WTC11 (cell line): ENCODE measurements around the gene EMILIN1. TPM values are rescaled to one million over a fixed set of nuclear protein-coding genes. Genes with fewer than 3 reads are reported as not detected.
A peak's percentile ranks its signal among the peaks of the same experiment; 100 is the strongest.

Source experiments
- ATAC-seq: fragments of 200-7000 bp; cut with Tn5 transposase; 2 replicates; pipeline ENCODE4 v1.10.0; 2021; ENCODE audit warnings: mild to moderate bottlenecking, moderate library complexity
- CTCF ChIA-PET: fragments of 300-600 bp; sonication (Branson Sonifier 250); formaldehyde crosslinking; loops from one replicate; lab custom pipeline; 2021; ENCODE audit warnings: antibody characterized with exemption; lab: Charles Lee
- POLR2A ChIA-PET: fragments of 350-600 bp; sonication (Branson Sonifier 250); formaldehyde crosslinking; loops from one replicate; lab custom pipeline; 2021; ENCODE audit warnings: antibody characterized with exemption; lab: Charles Lee
- DNase-seq: peaks from one replicate; pipeline ENCODE4 v3.0.0; 2021; ENCODE audit warnings: low spot score
- H3K27ac Mint-ChIP-seq: 2 replicates; pipeline ENCODE4 v1.8.0; 2021; ENCODE audit warnings: mixed read lengths
- H3K27me3 Mint-ChIP-seq: 2 replicates; pipeline ENCODE4 v1.8.0; 2021; ENCODE audit warnings: low read depth, mild to moderate bottlenecking, moderate library complexity, mixed read lengths
- H3K36me3 Mint-ChIP-seq: 2 replicates; pipeline ENCODE4 v1.8.0; 2021; ENCODE audit warnings: mixed read lengths
- H3K4me1 Mint-ChIP-seq: 2 replicates; pipeline ENCODE4 v1.8.0; 2022; ENCODE audit warnings: mixed read lengths
- H3K4me3 Mint-ChIP-seq: 2 replicates; pipeline ENCODE4 v1.8.0; 2021; ENCODE audit warnings: mild to moderate bottlenecking, moderate library complexity, mixed read lengths
- H3K9me3 Mint-ChIP-seq: 2 replicates; pipeline ENCODE4 v1.8.0; 2021; ENCODE audit warnings: mixed read lengths
- ATF1 ChIP-seq: sonication (generic); formaldehyde crosslinking; IDR thresholded peaks from 2 replicates; pipeline ENCODE4 v1.8.1; 2023; ENCODE audit warnings: mild to moderate bottlenecking, moderate library complexity, missing genetic modification reagents
- CREM ChIP-seq: sonication (generic); formaldehyde crosslinking; IDR thresholded peaks from 2 replicates; pipeline ENCODE4 v1.8.1; 2022; ENCODE audit warnings: mild to moderate bottlenecking, missing genetic modification reagents, moderate library complexity
- FOXJ3 ChIP-seq: sonication (generic); formaldehyde crosslinking; IDR thresholded peaks from 2 replicates; pipeline ENCODE4 v1.9.0; 2021; ENCODE audit warnings: missing genetic modification reagents, mild to moderate bottlenecking, borderline replicate concordance
- JAZF1 ChIP-seq: fragments of 250-450 bp; sonication (Bioruptor Pico); IDR thresholded peaks from 2 replicates; pipeline ENCODE4 v1.9.0; 2021; ENCODE audit warnings: moderate library complexity, mild to moderate bottlenecking, inconsistent platforms
- JUN ChIP-seq: sonication (generic); formaldehyde crosslinking; IDR thresholded peaks from 2 replicates; pipeline ENCODE4 v1.8.0; 2023; ENCODE audit warnings: mild to moderate bottlenecking, missing genetic modification reagents
- KAT7 ChIP-seq: sonication (generic); formaldehyde crosslinking; IDR thresholded peaks from 2 replicates; pipeline ENCODE4 v1.8.1; 2023; ENCODE audit warnings: missing genetic modification reagents, mild to moderate bottlenecking, borderline replicate concordance
- NFE2L1 ChIP-seq: sonication (generic); formaldehyde crosslinking; IDR thresholded peaks from 2 replicates; pipeline ENCODE4 v1.8.1; 2023; ENCODE audit warnings: missing genetic modification reagents
- NFYB ChIP-seq: sonication (generic); formaldehyde crosslinking; conservative IDR thresholded peaks from 2 replicates; pipeline ENCODE4 v1.8.0; 2022; ENCODE audit warnings: low read depth, missing genetic modification reagents
- RELA ChIP-seq: sonication (generic); formaldehyde crosslinking; IDR thresholded peaks from 2 replicates; pipeline ENCODE4 v1.8.1; 2022; ENCODE audit warnings: missing genetic modification reagents, mild to moderate bottlenecking, borderline replicate concordance
- SMAD4 ChIP-seq: sonication (generic); formaldehyde crosslinking; IDR thresholded peaks from 2 replicates; pipeline ENCODE4 v1.8.0; 2022; ENCODE audit warnings: mild to moderate bottlenecking, missing genetic modification reagents
- TP53 ChIP-seq: sonication (generic); formaldehyde crosslinking; IDR thresholded peaks from 2 replicates; pipeline ENCODE4 v1.8.1; 2023; ENCODE audit warnings: mild to moderate bottlenecking, missing genetic modification reagents
- ZNF121 ChIP-seq: sonication (generic); formaldehyde crosslinking; IDR thresholded peaks from 2 replicates; pipeline ENCODE4 v1.8.0; 2023; ENCODE audit warnings: missing genetic modification reagents
- ZNF423 ChIP-seq: fragments of 250-450 bp; sonication (Bioruptor Pico); IDR thresholded peaks from 2 replicates; pipeline ENCODE4 v2.1.2; 2022; ENCODE audit warnings: mild to moderate bottlenecking, moderate library complexity
- ZNF671 ChIP-seq: fragments of 250-450 bp; sonication (Bioruptor Pico); IDR thresholded peaks from 2 replicates; pipeline ENCODE4 v1.8.0; 2021; ENCODE audit warnings: mild to moderate bottlenecking
- total RNA-seq: library from RNA; stranded (reverse); gene quantifications from 3 replicates; pipeline ENCODE4 v1.2.3, GENCODE V29; 2021
- TF ChIP-seq, protein P1 (sequence below): sonication (generic); formaldehyde crosslinking; IDR thresholded peaks from 2 replicates; pipeline ENCODE4 v1.8.0; 2022; ENCODE audit warnings: mild to moderate bottlenecking, missing genetic modification reagents
- TF ChIP-seq, protein P2 (sequence below): sonication (generic); formaldehyde crosslinking; IDR thresholded peaks from 2 replicates; pipeline ENCODE4 v1.8.1; 2023; ENCODE audit warnings: mild to moderate bottlenecking, missing genetic modification reagents
- TF ChIP-seq, protein P3 (sequence below): fragments of 250-450 bp; sonication (Bioruptor Pico); IDR thresholded peaks from 2 replicates; pipeline ENCODE4 v1.9.0; 2021; ENCODE audit warnings: mild to moderate bottlenecking
- TF ChIP-seq, protein P4 (sequence below): sonication (generic); formaldehyde crosslinking; IDR thresholded peaks from 2 replicates; pipeline ENCODE4 v1.8.1; 2022; ENCODE audit warnings: low read depth, mild to moderate bottlenecking, moderate library complexity, missing genetic modification reagents, borderline replicate concordance
- TF ChIP-seq, protein P5 (sequence below): sonication (generic); formaldehyde crosslinking; IDR thresholded peaks from 2 replicates; pipeline ENCODE4 v1.8.1; 2022; ENCODE audit warnings: mild to moderate bottlenecking, moderate library complexity, missing genetic modification reagents
- TF ChIP-seq, protein P6 (sequence below): sonication (generic); formaldehyde crosslinking; IDR thresholded peaks from 2 replicates; pipeline ENCODE4 v1.8.1; 2023; ENCODE audit warnings: mild to moderate bottlenecking, missing genetic modification reagents, moderate library complexity
- TF ChIP-seq, protein P7 (sequence below): sonication (generic); formaldehyde crosslinking; IDR thresholded peaks from 2 replicates; pipeline ENCODE4 v1.8.0; 2023; ENCODE audit warnings: missing genetic modification reagents, mild to moderate bottlenecking, borderline replicate concordance

Gene EMILIN1
- total RNA-seq, 1 experiment from 2014 or later, result 3.5 TPM

DNA sequence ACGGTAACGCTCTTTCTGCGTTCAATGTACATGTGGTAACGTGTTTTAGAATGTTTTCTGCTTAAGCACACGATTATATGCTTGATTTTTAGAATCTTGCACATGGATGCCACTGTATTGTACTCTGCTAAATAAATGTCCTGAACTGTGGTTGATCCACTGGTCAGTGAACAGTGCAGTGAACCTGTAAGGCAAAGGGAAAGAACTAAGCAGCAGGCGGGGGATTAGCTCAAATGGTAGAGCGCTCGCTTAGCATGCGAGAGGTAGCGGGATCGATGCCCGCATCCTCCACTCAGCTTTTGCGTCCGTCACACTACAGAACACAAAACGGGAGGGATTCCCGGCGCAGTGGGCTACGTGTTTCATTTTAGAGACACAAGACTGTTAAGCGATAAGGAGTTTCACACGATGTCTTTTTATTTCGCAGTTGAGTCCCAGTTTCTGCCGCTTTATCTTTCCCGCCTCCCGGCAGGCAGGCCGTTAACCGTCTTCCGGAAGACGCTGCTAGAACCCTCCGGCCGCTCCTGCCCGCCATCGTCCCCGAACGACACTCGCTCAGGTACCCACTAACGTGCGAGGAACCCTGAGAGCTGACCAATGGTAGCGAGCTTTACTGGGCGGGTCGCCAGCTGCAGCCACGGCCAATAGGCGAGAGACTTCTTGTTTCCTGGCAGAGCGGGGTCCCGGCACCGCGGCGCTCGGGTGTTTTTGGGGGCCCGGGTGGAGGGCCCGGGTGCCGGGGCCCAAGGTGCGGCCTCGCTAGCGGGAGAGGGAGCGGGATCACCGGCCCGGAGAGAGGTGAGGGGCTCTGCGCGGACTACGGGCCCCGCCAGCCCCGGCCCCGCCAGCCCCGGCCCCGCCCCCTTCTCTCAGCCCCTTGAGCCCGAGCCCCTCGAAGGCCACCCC lies 27.2 kb upstream of the EMILIN1 start, which contains the start of gene AGBL5:
AGBL5 (plus strand) TSS at position 673 of the 906 bp plus-strand sequence. CDS start 1,291 bp downstream, outside the sequence.
- Mint-ChIP-seq H3K4me1 (peaks cover 12% of the 10 kb centered on the region), H3K27ac (peak within 1 kb of the TSS; percentile 98), H3K4me3 (peak within 1 kb of the TSS; percentile 93), H3K36me3 (peaks cover 20% of the 10 kb centered on the region), H3K9me3 (peaks cover 3% of the 10 kb centered on the region; the same call in 1 of the 2 replicates), H3K27me3 (peaks cover 10% of the 10 kb centered on the region)
- ChIA-PET CTCF (interaction anchor here (0.5 to 4.4 kb wide), 20 partner anchors 8 to 473 kb away, joined by 3 to 38 read pairs (median 6); partner anchors contain the start of genes KHK and OST4), POLR2A (interaction anchor here (0.8 to 4.0 kb wide), 13 partner anchors 9 to 309 kb away, joined by 3 to 27 read pairs (median 4); partner anchors contain the start of genes EMILIN1, KHK, OST4 and TMEM214)
- ATAC-seq (peak; percentile 50), DNase-seq (peak; percentile 92)
- TF ChIP-seq JAZF1, result peak; percentile 89; the same call in 1 of the 2 replicates
- TF ChIP-seq RELA (CRISPR knock-in tag), result no peak
- TF ChIP-seq, protein P1, sequence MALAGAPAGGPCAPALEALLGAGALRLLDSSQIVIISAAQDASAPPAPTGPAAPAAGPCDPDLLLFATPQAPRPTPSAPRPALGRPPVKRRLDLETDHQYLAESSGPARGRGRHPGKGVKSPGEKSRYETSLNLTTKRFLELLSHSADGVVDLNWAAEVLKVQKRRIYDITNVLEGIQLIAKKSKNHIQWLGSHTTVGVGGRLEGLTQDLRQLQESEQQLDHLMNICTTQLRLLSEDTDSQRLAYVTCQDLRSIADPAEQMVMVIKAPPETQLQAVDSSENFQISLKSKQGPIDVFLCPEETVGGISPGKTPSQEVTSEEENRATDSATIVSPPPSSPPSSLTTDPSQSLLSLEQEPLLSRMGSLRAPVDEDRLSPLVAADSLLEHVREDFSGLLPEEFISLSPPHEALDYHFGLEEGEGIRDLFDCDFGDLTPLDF (CRISPR knock-in tag), result no peak
- TF ChIP-seq, protein P2, sequence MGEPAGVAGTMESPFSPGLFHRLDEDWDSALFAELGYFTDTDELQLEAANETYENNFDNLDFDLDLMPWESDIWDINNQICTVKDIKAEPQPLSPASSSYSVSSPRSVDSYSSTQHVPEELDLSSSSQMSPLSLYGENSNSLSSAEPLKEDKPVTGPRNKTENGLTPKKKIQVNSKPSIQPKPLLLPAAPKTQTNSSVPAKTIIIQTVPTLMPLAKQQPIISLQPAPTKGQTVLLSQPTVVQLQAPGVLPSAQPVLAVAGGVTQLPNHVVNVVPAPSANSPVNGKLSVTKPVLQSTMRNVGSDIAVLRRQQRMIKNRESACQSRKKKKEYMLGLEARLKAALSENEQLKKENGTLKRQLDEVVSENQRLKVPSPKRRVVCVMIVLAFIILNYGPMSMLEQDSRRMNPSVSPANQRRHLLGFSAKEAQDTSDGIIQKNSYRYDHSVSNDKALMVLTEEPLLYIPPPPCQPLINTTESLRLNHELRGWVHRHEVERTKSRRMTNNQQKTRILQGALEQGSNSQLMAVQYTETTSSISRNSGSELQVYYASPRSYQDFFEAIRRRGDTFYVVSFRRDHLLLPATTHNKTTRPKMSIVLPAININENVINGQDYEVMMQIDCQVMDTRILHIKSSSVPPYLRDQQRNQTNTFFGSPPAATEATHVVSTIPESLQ, result no peak
- 0 out of 2 replicates have a peak, but pooled peaks have one; percentile 15 for TF ChIP-seq JUN (CRISPR knock-in tag)
- TF ChIP-seq, protein P3, sequence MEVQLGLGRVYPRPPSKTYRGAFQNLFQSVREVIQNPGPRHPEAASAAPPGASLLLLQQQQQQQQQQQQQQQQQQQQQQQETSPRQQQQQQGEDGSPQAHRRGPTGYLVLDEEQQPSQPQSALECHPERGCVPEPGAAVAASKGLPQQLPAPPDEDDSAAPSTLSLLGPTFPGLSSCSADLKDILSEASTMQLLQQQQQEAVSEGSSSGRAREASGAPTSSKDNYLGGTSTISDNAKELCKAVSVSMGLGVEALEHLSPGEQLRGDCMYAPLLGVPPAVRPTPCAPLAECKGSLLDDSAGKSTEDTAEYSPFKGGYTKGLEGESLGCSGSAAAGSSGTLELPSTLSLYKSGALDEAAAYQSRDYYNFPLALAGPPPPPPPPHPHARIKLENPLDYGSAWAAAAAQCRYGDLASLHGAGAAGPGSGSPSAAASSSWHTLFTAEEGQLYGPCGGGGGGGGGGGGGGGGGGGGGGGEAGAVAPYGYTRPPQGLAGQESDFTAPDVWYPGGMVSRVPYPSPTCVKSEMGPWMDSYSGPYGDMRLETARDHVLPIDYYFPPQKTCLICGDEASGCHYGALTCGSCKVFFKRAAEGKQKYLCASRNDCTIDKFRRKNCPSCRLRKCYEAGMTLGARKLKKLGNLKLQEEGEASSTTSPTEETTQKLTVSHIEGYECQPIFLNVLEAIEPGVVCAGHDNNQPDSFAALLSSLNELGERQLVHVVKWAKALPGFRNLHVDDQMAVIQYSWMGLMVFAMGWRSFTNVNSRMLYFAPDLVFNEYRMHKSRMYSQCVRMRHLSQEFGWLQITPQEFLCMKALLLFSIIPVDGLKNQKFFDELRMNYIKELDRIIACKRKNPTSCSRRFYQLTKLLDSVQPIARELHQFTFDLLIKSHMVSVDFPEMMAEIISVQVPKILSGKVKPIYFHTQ (CRISPR knock-in tag), result no peak
- TF ChIP-seq ZNF423 (CRISPR knock-in tag), result no peak
- TF ChIP-seq, protein P4, sequence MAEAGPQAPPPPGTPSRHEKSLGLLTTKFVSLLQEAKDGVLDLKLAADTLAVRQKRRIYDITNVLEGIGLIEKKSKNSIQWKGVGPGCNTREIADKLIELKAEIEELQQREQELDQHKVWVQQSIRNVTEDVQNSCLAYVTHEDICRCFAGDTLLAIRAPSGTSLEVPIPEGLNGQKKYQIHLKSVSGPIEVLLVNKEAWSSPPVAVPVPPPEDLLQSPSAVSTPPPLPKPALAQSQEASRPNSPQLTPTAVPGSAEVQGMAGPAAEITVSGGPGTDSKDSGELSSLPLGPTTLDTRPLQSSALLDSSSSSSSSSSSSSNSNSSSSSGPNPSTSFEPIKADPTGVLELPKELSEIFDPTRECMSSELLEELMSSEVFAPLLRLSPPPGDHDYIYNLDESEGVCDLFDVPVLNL (CRISPR knock-in tag), result no peak
- no peak for TF ChIP-seq SMAD4 (CRISPR knock-in tag)
- TF ChIP-seq FOXJ3 (CRISPR knock-in tag), result no peak
- TF ChIP-seq ATF1 (CRISPR knock-in tag), result no peak
- TF ChIP-seq ZNF121 (CRISPR knock-in tag), result no peak
- TF ChIP-seq, protein P5, sequence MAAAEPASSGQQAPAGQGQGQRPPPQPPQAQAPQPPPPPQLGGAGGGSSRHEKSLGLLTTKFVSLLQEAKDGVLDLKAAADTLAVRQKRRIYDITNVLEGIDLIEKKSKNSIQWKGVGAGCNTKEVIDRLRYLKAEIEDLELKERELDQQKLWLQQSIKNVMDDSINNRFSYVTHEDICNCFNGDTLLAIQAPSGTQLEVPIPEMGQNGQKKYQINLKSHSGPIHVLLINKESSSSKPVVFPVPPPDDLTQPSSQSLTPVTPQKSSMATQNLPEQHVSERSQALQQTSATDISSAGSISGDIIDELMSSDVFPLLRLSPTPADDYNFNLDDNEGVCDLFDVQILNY (CRISPR knock-in tag), result peak; percentile 86
- TF ChIP-seq, protein P6, sequence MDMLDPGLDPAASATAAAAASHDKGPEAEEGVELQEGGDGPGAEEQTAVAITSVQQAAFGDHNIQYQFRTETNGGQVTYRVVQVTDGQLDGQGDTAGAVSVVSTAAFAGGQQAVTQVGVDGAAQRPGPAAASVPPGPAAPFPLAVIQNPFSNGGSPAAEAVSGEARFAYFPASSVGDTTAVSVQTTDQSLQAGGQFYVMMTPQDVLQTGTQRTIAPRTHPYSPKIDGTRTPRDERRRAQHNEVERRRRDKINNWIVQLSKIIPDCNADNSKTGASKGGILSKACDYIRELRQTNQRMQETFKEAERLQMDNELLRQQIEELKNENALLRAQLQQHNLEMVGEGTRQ (CRISPR knock-in tag), result no peak
- peak; percentile 91 for TF ChIP-seq NFYB (CRISPR knock-in tag)
- TF ChIP-seq, protein P7, sequence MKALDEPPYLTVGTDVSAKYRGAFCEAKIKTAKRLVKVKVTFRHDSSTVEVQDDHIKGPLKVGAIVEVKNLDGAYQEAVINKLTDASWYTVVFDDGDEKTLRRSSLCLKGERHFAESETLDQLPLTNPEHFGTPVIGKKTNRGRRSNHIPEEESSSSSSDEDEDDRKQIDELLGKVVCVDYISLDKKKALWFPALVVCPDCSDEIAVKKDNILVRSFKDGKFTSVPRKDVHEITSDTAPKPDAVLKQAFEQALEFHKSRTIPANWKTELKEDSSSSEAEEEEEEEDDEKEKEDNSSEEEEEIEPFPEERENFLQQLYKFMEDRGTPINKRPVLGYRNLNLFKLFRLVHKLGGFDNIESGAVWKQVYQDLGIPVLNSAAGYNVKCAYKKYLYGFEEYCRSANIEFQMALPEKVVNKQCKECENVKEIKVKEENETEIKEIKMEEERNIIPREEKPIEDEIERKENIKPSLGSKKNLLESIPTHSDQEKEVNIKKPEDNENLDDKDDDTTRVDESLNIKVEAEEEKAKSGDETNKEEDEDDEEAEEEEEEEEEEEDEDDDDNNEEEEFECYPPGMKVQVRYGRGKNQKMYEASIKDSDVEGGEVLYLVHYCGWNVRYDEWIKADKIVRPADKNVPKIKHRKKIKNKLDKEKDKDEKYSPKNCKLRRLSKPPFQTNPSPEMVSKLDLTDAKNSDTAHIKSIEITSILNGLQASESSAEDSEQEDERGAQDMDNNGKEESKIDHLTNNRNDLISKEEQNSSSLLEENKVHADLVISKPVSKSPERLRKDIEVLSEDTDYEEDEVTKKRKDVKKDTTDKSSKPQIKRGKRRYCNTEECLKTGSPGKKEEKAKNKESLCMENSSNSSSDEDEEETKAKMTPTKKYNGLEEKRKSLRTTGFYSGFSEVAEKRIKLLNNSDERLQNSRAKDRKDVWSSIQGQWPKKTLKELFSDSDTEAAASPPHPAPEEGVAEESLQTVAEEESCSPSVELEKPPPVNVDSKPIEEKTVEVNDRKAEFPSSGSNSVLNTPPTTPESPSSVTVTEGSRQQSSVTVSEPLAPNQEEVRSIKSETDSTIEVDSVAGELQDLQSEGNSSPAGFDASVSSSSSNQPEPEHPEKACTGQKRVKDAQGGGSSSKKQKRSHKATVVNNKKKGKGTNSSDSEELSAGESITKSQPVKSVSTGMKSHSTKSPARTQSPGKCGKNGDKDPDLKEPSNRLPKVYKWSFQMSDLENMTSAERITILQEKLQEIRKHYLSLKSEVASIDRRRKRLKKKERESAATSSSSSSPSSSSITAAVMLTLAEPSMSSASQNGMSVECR (CRISPR knock-in tag), result 0 out of 2 replicates have a peak, but pooled peaks have one; percentile 16
- peak; percentile 90 for TF ChIP-seq NFE2L1 (CRISPR knock-in tag)
- no peak; the same call in 1 of the 2 replicates for TF ChIP-seq KAT7 (CRISPR knock-in tag)
- TF ChIP-seq TP53 (CRISPR knock-in tag), result peak; percentile 74
- peak; percentile 14; the same call in 1 of the 2 replicates for TF ChIP-seq ZNF671 (CRISPR knock-in tag)
- TF ChIP-seq CREM, result 0 out of 2 replicates have a peak, but pooled peaks have one; percentile 64
